Measurements from ENCODE around the gene ADCY3. TPM values are rescaled to one million over a fixed set of nuclear protein-coding genes. Genes with fewer than 3 reads are reported as not detected.
A peak's percentile ranks its signal among the peaks of the same experiment; 100 is the strongest.

ADCY3 gene
- total RNA-seq, 1 donor: 42.0 TPM

- no peak for DNase-seq (ENCODE audit: low read depth)
- H3K4me3 ChIP-seq (ENCODE audit: low read depth, low read length): no peak overlapping the region
- no peak for TF ChIP-seq CTCF (IDR thresholded peaks at IDR 0.05; ENCODE audit: insufficient read depth, low read length)
Observed at GRCh38 chr2:24825883-24826772, 93.9 kb downstream of the ADCY3 start.

- H3K4me3 ChIP-seq (ENCODE audit: low read depth, low read length): no peak overlapping the region
- DNase-seq (ENCODE audit: low read depth): peak; percentile 26
- TF ChIP-seq CTCF (IDR thresholded peaks at IDR 0.05; ENCODE audit: insufficient read depth, low read length): peak; percentile 71
Observed at GRCh38 chr2:24824966-24825882, 94.8 kb downstream of the ADCY3 start.

- TF ChIP-seq CTCF (IDR thresholded peaks at IDR 0.05; ENCODE audit: insufficient read depth, low read length): no peak
- no peak for DNase-seq (ENCODE audit: low read depth)
- H3K4me3 ChIP-seq (ENCODE audit: low read depth, low read length): no peak overlapping the region
Observed at GRCh38 chr2:24824071-24824588, 95.9 kb downstream of the ADCY3 start.

- no peak for TF ChIP-seq CTCF (IDR thresholded peaks at IDR 0.05; ENCODE audit: insufficient read depth, low read length)
- DNase-seq (ENCODE audit: low read depth): no peak
Observed at GRCh38 chr2:24822049-24822706, 97.9 kb downstream of the ADCY3 start.

GRCh38 chr2:24821433-24821891, 98.6 kb downstream of the ADCY3 start:
- no peak overlapping the region for H3K4me3 ChIP-seq (ENCODE audit: low read depth, low read length)
- DNase-seq (ENCODE audit: low read depth): no peak
- no peak for TF ChIP-seq CTCF (IDR thresholded peaks at IDR 0.05; ENCODE audit: insufficient read depth, low read length)

More at GRCh38 chr2:24822049-24822706, 97.9 kb downstream of the ADCY3 start:
- H3K4me3 ChIP-seq (ENCODE audit: low read depth, low read length): no peak overlapping the region
